GM18870 (cell line): Measurements from ENCODE around the gene TFF1.

Source experiments
- ATAC-seq: cut with Tn5 transposase; IDR thresholded peaks from one replicate; pipeline ENCODE4 v1.9.1; 2021; ENCODE audit warnings: moderate library complexity; ENCODE audit not compliant: unreplicated experiment

Gene TFF1

GRCh38 chr21:42346866-42347600, 19.3 kb downstream of the TFF1 start:
- no peak for ATAC-seq

- ATAC-seq, result no peak
Measured at GRCh38 chr21:42346441-42346840, 19.9 kb downstream of the TFF1 start.

GRCh38 chr21:42344631-42345030, 21.7 kb downstream of the TFF1 start:
- ATAC-seq, result no peak

GRCh38 chr21:42343963-42344510, 22.3 kb downstream of the TFF1 start:
- no peak for ATAC-seq

GRCh38 chr21:42343556-42343955, 22.8 kb downstream of the TFF1 start:
- ATAC-seq, result no peak

GRCh38 chr21:42343101-42343500, 23.2 kb downstream of the TFF1 start:
- no peak for ATAC-seq

- ATAC-seq, result no peak
Measured at GRCh38 chr21:42341776-42342542, 24.4 kb downstream of the TFF1 start.

GRCh38 chr21:42340187-42341050, 25.9 kb downstream of the TFF1 start:
- ATAC-seq, result no peak

GRCh38 chr21:42338729-42339715, 27.3 kb downstream of the TFF1 start:
- ATAC-seq, result no peak

GRCh38 chr21:42337830-42338728, 28.3 kb downstream of the TFF1 start:
- ATAC-seq, result no peak

- ATAC-seq, result no peak
Measured at GRCh38 chr21:42337276-42337675, 29.1 kb downstream of the TFF1 start.

- ATAC-seq, result no peak
Measured at GRCh38 chr21:42336054-42336453, 30.3 kb downstream of the TFF1 start.

- ATAC-seq, result no peak
Measured at GRCh38 chr21:42332557-42333317, 33.6 kb downstream of the TFF1 start.

GRCh38 chr21:42331660-42332059, 34.7 kb downstream of the TFF1 start:
- ATAC-seq, result no peak

- no peak for ATAC-seq
Measured at GRCh38 chr21:42330380-42331371, 35.7 kb downstream of the TFF1 start.

- ATAC-seq, result no peak
Measured at GRCh38 chr21:42324896-42325295, 41.4 kb downstream of the TFF1 start.

GRCh38 chr21:42321845-42322244, 44.5 kb downstream of the TFF1 start:
- ATAC-seq, result no peak
